NCI-H82 treated with DMSO at 0.1 percent for 48 hours (cell line): Measurements from ENCODE around the gene TBC1D4.
A peak's percentile ranks its signal among the peaks of the same experiment; 100 is the strongest.
"Not testable (repeated sequence)": the region's sequence is repeated elsewhere in the genome, so short reads cannot be mapped to it uniquely, and the experiment has no call there.

Experiments
- DNase-seq: peaks from one replicate; lab custom pipeline; 2025; ENCODE audit not compliant: unreplicated experiment; lab: John Stamatoyannopoulos, UW

The TBC1D4 gene

DNA sequence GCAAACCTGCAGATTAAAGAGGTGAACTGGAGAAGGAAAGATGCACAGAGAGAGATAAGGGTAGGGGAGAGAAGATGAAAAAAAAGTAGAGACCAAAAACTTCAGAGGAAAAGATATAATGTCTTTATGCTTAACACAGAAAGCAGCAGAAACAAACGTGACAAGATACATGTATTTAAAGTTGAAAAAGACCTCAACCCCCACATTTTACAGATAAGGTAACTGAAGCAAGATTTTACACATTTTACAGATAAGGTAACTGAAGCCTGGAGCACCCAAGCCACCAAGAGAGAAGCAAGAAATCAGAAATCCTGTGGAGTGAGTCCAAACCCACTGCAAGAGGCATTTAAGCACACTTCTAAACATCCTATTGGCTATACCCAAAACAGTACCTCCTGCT is 185.3 kb downstream of the TBC1D4 start:
- no peak for DNase-seq

- no peak for DNase-seq
Measured at GRCh38 chr13:75295201-75295600, 186.8 kb downstream of the TBC1D4 start.

DNA sequence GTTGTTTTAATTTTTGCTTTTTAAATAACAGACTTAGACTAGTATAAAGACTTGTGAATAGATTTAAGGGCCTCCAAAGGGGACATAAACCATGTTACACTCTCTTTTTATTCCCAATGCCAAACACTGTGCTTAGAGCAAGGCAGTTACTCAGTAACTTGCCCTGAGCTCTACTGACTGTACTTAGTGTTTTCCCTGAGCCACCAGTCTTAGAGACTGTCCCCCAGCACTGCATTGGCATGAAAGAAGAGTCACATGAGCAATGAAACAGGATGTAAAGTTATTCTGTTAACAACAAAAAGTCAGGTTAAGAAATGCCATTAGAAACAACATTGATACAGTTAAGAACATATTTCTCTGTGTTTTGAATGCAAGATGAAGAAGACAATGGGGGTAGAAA is 187.9 kb downstream of the TBC1D4 start:
- DNase-seq, result no peak

GRCh38 chr13:75285310-75285709 is 196.7 kb downstream of the TBC1D4 start:
- DNase-seq, result no peak

DNA sequence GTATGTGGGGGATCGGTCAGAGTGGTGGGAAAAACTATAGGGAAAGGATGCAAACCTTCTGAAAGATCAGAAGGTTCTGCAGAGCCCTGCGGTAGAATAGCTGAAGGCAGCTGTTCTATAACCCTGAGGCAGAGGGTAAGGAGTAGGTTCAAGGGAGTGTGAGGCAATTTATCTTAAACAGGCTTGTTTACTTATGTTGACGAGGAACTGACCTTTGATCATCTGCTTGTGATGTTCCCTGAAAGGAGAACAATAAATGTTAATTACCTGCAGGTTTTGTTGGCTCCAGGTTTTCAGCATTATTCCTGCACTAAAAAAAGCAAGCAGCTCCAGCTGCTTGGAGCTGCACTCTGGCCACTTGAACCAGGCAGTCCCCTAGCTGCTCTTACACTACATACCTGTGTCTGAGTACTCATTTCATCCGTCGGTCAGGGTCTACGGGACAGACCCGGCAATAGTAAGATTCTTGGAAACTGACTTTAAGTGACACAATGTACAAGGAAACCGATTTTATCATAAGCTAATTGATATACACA is 202.1 kb downstream of the TBC1D4 start:
- no peak for DNase-seq

- DNase-seq, result not testable (repeated sequence)
Measured at GRCh38 chr13:75273695-75274094, 208.3 kb downstream of the TBC1D4 start.

DNA sequence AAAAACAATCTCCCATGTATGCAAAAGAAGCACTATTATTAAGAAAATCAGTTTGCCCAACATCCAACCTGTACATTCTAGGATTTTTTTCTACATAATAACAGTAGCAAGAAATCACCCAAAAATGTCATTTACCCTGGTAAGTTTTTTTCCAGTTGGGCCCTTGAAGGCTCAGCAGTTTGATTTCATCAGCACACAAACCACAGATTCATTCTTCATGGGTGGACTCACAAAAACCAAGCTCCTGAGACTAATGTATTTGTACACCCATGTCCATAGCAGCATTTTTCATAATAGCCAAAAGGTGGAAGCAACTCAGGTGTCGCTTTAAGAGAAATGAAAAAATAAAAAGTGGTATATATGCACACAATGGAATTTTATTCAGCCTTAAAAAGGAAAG is 210.1 kb downstream of the TBC1D4 start:
- no peak for DNase-seq

DNA sequence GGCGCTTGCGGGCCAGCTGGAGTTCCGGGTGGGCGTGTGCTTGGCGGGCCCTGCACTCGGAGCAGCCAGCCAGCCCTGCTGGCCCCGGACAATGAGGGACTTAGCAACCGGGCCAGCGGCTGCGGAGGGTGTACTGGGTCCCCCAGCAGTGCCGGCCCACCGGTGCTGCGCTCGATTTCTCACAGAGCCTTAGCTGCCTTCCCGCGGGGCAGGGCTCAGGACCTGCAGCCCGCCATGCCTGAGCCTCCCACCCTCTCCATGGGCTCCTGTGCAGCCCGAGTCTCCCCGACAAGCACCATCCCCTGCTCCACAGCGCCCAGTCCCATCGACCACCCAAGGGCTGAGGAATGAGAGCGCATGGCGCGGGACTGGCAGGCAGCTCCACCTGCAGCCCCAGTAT is 213.5 kb downstream of the TBC1D4 start:
- not testable (repeated sequence) for DNase-seq

- DNase-seq, result no peak
Measured at GRCh38 chr13:75264611-75265010, 217.4 kb downstream of the TBC1D4 start.

- no peak for DNase-seq
Measured at GRCh38 chr13:75263741-75264407, 218.1 kb downstream of the TBC1D4 start.

DNA sequence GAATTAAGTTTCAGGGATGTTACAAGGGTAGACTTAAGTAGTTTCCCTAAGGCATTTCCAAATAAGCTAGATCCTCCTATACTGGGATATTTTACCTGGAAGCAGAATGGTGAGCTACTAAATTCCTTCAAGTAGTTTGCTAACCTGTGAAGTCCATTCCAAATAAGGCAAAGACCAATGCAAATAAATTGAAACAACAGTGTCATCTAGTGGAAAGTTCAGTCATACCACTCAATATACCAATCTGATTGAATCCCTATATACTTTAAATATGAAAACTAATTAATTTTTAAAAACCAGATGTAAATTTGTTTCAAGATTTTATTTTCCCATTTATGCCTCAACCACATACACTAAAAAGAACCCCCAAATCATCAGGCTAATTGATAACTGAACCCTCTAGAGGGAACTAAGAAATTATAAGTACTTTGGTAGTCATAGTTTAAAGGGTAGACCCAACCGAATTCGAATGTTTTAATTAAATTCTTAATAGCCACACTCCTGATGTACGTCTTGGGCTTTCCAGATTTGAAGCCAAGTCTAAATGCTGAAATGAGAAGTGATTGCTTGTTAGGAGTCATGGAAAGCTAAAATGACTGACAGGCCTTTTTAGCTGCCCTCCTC is 223.7 kb downstream of the TBC1D4 start:
- peak; percentile 51 for DNase-seq

DNA sequence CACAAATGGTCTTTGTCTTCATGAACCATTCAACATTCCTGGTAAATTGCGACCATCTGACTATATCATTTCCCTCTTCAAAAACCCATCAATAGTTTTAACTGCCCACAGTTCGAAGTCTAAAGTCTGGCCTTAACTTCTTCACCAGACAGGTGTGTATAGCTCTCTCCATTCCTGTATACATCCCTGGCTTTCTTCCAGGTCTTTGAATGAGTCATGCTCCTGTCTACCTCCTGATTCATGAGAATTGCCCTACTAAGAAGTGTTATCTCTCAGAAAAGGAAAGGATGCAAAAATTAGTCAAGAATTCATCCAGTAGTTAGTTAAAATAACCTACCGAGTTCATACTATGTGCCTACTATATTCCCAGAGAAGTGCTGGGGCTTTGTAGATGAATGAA is 225.0 kb downstream of the TBC1D4 start:
- DNase-seq, result no peak

DNA sequence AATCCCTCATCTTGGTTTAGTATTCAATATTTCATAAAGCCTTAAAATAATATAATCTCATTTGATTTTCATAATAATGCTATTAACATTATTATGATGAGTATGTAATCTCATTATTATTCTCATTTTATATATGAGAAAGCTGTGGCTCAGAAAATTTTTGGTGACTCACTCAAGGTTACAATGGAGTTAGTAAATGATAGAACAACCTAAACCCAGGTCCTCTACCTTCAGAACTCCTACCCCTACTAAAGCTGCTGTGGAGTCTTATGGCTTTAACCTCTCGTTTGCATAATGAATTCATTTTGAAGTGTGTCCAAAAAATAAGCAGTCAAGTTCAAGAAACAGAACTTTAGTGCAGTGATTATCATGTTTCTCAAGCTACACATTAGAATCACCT is 226.3 kb downstream of the TBC1D4 start:
- DNase-seq, result no peak

DNA sequence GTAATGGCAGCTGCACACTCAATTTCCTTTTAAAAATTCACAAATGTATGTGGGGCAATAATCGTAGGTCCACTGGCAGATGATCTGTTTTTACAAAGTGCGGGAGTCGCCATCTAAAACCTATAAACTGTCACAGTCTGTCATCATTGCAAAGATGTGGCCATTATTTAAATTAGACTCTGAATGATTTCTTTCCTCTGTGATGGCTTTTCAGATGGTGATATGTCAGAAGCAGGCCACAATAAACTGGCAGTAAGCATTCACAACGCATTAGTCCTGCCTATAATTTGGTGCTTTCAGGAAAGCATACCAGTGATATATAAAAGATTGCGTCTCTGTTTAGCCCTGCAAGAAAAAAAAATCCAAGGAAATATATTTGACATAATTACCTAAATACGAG is 226.8 kb downstream of the TBC1D4 start:
- DNase-seq, result no peak

GRCh38 chr13:75251188-75251587 is 230.8 kb downstream of the TBC1D4 start:
- DNase-seq, result no peak

DNA sequence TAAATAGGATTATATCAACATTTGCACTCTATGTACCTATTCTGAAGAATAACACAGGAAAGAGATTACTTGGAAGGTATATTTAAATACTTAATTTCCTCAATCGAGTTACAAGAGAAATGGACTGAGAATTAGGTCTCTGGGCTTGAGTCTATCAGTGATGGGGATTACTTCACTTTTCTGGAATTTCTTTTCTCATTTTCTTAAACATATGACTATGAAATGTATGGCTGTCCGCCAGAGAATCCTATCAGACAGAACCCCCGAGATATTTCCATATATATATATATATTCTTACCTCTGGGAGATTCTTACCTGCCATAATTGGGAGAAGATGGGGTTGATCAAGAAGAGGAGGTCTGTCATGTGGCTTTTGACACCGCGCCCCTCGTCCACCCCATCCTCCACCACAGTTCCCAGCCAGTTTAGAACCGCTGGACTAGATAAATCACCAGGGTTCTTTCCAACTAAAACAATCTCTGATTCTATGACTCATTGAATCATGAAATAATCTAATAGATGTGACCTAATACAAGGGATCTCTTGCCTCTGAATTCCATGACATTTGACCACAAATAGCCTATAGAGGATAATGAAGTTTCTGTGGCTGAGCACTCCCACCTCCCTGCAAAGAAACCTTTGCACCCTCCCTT is 231.3 kb downstream of the TBC1D4 start:
- DNase-seq, result no peak

DNA sequence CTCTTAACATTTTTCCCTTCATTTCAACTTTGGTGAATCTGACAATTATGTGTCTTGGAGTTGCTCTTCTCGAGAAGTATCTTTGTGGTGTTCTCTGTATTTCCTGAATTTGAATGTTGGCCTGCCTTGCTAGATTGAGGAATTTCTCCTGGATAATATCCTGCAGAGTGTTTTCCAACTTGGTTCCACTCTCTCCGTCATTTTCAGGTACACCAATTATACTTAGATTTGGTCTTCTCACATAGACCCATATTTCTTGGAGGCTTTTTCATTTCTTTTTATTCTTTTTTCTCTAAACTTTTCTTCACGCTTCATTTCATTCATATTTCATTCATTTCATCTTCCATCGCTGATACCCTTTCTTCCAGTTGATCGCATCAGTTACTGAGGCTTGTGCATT is 236.4 kb downstream of the TBC1D4 start:
- DNase-seq, result not testable (repeated sequence)

- DNase-seq, result not testable (repeated sequence)
Measured at GRCh38 chr13:75240240-75240639, 241.7 kb downstream of the TBC1D4 start.

DNA sequence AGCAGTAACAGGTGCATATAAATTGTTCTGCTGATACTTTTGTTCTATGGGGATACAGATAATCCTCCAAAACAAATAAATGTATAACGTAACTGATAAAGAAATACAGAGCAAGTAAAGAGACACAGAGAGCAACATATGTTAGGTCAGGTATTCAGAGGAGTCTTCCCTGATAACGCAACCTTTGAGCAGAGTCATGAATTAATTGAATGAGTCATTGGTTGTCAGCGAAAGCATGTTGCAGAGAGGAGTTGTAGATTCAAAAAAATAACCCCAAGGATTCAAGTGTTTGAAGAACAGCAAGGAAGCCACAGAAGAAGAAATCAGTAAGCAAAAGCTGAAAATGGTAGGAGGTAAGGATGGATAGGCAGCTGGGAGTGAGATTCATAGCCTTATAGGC is 245.2 kb downstream of the TBC1D4 start:
- DNase-seq, result no peak
